Limb (tissue), 2 donors: Measurements from ENCODE around the gene IFT27.
A peak's percentile ranks its signal among the peaks of the same experiment; 100 is the strongest.
"Not testable (repeated sequence)": the region's sequence is repeated elsewhere in the genome, so short reads cannot be mapped to it uniquely, and the experiment has no call there.

Source experiments
- DNase-seq, 2 donors: peaks; one replicate each; pipeline ENCODE4 v3.0.0-alpha.2; 2016; ENCODE audit errors: extremely low spot score in 2 of 2

IFT27 gene

DNA sequence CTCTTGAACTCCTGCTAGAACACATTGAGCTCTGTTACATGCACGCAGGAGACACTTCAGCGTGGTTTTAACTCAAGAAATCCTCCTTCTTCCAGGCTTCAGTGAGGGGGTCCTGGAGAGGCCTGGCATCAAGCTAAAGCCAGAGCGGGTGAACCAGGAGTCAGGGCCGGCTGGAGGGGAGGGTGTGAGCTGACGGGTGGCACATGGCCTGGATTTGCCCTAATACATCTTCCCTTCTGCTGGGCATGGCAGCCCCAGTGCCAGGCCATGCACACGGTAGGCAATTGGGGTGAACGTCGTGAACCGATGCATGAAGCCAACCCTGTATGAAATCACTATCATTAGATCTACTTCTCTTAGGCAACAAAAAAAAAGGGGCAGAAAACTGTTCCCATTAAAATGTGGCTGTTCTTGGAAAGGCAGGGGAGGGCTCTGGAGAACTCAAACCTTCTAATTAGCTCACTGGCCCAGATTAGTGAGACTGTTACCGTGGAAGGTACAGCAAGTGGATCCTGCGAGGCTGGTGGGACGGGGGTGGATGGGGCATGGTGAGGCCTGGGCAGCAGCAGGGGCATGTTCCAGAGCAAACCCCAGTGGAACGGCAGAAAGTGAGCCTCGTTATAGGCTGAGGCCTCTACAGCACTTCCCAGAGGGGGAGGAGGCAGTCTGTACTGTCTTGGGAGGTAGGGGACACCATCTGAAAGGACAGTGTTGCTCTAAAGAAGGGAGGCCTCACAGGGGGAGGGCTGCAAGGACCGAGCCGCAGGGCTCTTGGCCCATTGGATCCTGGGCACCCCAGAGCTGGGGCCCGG lies 10.6 kb downstream of the IFT27 start:
- DNase-seq, result no peak

DNA sequence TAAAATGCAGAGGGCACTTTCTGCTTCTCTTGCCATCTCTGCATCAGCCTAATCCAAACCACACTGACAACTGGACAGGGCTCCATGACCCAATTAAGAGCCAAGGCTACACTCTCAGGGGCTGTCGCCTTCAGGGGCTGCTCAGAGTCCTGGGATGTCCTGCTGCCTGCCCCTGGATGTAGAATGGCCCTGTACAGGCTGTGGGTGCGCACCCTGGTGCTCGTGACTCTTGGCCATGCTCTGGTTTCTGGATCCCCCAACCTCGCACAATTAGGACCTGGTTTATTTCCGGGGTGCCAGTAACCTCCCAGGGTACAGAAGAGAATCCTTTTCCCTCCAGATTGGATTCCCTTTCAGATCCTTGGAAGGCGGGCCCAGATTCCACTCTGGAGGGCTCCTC lies 11.3 kb downstream of the IFT27 start:
- DNase-seq, result no peak

DNA sequence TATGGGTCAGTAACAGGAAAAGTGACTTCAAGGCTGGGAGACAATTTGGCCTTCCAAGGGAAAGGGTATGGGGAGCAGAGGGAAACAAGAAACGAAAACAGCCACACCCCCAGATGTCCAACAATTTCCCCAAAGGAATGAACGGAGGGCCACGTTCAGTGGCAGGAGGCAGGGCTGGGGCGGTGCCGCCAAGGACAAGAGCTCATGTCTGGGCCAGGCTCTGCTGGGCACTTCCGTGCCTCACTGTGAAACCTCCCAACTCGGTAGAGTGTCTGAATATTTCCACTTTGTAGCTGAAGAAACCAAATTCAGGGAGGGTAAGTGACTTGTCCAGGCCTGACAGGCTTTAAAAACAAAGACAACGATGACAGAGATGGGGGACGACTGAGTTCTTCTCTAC lies 11.9 kb downstream of the IFT27 start:
- no peak for DNase-seq

DNA sequence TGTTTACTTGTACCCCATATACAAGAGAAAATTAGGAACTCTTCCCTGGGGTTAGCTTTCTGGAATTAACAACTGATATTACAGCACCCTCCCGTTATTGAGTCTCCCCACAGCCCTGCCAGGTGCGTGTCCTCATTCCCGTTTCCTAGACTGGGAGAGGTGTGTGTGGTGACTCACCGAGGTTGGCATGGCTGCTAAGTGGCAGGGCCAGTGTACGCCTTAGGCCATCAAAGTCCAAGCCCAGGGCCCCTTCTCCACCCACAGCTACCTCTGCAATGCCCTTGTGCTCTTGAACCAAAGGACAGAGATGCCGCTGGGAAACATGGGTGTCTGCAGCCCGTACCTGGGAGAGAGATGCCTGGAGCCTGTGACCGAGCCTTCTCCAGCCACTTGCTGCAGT lies 12.3 kb downstream of the IFT27 start:
- no peak for DNase-seq

DNA sequence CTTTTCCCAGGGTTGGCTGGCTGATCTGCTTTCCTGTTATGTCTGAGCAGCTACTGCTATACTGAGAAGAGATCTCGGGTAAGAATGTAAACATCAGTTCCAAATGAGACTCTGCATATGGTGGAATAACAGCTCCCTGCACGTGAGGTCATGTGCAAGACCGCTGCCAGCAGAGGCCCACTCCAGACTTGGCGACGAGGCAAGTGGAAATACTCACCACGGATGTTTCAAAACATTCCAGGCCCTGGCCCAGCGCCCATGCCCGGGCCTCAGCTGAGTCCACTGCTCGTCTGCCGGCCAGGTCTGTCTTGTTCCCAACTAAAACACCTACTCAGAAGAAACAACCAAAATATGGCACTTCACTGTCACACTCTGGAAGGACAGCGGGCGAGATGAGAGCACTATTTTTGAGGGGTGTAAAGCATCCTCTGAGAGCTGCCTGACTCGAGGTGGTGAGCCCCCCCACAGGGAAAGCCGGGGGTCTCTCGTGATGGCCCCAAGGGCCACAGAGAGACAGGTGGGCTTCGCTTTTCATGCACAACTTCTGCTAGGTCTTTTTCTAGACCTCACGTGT lies 13.1 kb downstream of the IFT27 start:
- DNase-seq, result peak in 1 of 2 donors; percentile 50

DNA sequence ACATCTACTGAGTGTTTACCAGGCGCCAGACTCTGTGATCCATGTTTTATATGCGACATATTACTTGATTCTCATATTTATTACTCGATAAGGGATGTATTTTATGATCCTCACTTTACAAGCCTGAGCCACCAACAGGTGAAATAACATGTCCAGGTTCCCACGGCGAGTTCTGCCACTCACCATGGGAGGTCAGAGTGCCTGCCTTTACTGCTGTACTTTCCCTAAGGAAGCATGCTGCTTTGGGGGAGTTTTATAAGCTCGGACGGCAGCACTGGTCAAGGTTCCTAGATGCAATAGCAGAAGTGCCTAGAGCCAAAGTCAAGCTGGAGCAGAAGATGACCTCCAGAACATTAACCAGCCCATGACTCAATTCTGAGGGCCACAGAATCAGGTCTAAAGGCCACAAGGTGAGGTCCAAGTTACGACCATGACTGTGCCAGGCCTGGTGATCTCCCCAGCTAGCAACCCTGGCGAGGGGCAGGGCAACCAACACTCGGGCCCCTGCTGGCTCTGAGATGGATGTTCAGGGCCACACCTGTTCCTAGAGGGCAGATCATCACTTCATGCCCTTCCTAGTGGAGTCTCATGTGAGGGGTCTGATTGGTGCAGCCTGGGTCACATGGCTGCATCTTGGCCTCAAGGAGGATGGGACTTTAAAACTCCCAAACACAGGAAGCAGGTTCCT lies 14.2 kb downstream of the IFT27 start:
- DNase-seq, result no peak

DNA sequence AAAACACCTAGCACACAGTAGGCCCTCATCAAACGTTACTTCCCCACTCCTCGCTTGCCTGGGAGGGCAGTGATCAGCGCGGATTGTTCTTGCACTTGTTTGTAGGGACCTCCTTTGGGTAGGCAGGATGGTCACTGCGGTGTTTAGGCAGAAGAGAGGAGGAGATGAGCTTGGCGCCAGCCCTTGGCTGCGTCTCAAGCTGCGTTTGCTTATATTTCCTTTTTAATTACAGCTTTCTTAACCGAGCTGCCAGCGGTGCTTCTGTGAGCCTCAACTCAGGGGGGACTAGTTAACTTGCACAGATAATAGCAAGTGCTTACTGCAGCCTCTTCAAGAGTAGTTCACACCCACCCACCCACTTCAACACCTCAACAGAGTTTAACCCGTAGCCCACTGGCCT lies 15.1 kb downstream of the IFT27 start:
- DNase-seq, result no peak

DNA sequence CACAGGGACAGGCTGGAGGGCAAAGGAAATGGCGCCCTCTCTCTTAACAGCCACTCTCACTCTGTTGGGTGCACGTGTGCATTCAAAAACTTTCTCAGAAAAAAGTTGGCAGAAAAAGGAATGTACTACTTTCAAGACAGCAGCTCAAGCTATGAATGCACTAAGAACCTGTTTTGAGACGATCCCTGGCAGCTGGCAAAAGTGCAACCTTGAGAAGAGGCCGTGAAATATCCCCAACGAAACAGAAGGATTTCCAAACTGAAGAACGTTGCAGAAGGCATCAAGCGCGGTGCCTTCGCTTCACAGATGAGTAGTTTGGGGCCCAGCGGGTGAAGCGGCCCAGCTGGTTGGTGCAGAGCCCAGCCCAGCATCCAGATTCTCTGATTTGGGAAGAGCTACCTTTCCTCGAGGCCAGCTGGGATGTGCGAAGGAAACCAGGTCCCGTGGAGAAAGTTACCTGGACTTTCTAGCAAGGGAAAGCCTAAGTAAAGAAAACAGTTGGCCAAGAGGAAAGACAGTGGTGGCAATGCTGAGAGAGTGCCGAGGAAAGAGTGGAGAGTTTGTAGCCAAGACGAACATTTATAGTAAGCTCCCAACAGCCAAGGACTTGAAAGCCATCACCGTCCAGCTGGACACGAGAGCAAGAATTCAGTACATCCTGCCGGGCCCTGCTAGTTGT lies 16.3 kb downstream of the IFT27 start:
- DNase-seq, result no peak

DNA sequence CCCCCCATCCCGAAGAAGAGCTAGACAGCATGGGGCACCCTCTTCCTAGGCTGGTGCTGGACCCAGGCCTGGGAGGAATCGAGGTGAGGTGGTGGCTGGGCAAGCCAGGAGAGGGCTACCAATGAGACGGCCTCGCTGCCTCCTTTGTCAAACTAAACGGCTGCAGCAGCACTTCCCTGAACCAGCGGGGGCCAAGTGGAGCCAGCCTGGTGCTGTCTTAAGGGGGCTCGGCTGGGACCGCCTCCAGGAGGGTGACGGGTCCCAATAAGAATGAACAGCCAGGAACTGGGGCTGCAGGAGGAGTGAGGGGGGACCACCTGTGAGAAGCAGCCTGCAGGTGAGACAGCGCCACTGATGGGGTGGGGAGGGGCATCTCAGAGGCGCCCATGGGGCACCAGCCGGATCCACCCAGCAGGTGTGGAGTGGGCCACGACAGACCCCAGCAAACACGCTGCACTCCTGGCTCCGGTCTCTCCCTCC lies 17.1 kb downstream of the IFT27 start:
- DNase-seq, result no peak

DNA sequence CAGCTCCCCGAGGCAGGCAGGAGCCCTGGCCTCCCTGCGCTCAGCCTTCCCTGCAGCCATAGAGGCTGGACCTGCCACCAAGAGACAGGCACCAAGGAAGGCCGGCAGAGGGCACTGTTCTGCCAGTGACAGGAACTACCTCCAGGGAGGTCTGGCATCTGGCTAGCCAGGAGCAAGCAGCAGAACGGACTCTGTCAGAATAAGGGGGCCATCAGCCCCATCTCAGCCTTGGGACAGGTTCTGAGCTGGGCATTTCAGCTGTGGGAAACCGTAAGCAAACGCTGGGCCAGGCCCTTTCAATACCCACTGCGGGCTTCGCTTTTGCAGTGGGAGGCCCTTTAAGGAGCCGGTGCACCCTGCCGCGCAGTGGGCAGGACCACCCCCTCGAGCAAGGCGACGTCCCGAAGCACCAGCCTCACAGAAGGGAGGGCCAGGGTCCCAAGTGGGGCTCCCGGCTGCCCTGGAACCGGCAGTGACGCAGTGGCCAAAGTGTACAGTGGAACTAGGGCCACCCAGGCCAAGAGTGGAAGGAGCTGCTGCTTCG lies 18.2 kb downstream of the IFT27 start:
- DNase-seq, result peak in 1 of 2 donors; percentile 76

DNA sequence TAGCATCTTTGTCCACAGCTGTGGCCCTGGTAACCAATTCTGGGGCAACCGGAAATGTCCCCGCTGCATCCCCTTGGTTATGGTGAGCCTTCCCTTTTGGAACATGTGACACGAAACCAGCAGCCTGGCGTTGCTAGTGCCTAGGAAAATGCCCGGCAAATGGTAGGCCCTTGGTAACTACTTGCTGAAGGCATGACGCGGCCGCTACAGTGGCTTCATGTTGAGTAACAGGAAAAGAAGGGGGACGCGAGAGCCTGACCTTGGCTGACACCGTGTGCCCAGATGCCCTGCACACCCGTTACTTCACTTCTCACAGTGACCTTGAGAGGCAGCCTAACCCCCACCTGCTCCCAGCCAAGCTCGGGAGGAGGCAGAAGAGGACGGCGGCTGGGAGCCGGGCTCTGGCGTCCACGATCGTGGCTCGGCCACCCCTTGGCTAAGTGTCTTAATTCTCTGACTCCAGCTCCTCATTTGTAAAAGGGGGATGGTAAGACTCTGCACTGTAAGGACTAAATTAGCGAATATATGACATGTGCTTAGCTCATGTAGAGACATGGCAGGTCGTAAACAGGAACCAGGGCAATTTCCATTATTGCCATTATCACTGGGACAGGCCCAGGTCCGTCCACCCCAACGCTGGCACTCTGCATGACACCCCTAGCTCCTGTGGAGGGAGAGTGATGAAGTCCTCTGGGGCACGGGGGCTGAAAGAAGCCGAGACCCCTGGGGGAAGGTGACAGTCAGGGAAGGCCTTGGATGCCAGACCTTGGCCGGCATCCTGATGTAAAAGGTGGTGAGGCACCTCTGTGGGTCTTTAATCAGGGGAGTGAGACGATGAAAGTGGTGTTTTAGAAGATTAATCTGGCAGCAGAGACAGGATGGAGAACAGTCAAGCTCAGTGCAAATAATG lies 18.9 kb downstream of the IFT27 start:
- DNase-seq, result no peak

DNA sequence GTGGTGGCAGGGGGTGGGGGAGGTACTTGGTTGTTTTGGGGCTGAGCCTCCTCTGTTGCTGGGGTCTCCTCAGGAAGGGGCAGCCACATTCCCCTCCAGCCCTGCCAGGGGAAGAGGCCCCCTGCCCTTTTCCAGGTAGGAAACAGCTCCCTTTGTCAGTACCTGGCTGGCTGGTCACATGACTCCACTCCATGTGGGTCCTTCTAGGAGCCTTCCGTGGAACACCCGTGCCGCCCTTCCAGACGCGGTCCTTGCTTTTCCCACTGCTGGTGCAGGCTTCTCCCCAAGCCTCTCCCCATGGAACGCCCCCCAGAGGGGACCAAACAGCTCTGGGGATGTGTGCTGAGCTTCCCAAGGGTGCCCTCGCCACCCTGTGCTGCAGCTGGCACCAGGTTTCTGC lies 19.9 kb downstream of the IFT27 start:
- DNase-seq, result no peak

DNA sequence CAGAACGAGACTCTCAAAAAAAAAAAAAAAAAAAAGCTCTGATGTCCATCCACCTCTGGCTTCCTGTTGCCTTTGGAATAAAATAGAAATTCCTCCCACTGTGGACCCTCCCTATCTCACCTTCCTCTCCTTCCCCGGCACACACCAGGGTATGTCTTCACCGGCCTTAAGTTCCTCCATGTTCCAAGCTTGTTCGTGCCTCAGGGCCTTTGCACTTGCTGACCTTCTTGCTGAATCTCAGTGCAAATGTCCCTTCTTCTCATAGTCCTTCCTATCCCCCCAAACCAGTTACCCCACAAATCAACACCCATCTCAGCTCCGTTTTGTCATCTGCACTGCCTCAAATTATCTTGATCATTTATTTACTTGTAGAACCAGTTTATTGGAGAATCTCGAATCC lies 20.6 kb downstream of the IFT27 start:
- no peak for DNase-seq

DNA sequence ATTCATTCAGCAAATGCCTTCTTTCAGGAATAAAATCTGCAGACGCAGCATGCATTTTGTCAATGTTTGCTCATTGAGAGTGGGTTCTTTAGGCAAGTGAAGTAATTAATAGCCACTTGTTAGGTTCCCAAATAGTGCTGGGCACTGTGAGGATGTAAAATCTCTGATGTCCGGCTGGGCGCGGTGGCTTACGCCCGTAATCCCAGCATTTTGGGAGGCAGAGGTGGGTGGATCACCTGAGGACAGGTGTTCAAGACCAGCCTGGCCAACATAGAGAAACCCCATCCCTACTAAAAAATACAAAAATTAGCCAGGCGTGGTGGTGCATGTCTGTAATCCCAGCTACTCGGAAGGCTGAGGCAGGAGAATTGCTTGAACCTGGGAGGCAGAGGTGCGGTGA lies 21.0 kb downstream of the IFT27 start:
- DNase-seq, result not testable (repeated sequence)

DNA sequence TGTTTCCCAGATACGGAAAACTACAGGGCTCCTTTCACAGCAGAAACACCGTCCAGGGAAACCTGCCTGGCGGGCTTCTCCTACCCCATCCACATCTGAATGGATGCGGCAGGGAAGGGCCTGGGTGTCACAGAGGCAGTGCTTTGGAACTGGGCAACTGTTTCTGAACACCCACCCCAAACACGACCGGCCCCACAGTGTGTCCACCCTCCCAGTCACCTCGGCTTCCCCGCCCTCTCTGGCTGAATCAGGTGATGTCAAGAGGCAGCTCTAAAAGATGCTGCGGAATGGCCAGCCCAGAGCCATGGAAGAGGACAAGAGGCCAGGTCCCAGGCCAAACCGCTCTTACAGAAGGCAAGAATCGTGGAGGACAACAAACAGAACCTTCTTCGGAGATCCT lies 22.0 kb downstream of the IFT27 start:
- no peak for DNase-seq

DNA sequence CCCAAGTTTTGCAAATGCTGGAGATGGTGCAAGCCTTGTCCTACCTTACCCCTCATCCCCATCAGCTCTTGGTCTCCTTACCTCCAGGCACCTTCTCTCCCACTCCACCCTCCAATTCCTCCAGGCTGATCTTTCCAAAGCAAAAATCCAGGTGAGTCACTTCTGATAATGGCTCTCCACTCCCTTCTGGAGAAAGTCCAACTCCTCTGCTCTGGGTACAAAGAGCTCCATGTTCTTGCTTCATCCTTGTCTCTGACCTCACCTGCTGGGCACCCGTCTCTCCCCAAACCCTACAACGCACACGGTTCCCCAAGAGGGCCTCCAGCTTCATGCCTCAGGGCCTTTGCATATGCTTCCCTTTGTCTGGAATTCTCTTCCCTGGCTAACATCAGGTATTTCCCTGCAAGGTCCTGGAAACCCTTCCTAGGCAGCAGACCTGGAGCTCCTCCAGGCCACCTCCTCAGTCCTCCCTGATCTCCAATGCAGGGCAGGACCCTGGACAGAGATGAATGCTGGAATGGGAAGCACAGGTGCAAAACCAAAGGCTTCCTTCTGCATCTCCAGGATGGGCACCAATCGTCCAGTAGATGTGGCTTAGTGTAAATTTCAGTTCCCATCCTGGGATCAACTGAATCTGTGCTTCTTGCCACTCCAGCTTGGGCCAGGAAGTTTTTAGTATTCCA lies 22.7 kb downstream of the IFT27 start:
- no peak for DNase-seq

DNA sequence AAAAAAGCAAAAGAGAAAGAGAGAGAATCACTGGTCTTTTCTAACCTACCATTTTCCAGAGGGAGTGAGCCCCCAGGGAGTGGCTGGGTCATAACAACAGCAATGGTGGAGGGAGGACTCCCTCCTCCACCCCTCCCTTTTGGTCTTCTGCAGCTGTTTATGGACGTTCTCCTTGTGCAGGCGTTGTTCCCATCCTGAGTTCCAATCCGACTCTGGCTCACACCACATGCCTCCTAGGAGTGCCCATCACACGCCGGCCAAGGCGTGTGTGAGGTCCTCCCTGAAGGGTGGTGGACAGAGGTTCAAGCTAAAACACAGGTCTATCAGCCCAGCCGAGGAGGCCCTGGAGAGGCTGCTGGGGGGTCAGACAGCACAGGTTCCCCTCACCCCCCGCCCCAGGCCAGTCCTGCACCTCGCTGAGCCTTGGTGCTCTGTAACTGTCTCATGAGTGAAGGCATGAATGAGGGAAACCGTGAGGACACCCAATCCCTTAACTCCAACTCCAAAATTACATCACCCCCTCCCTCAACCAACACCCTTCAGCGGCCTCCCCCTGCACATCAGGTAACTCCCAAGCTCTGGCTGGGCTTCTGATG lies 29.4 kb downstream of the IFT27 start:
- no peak for DNase-seq

DNA sequence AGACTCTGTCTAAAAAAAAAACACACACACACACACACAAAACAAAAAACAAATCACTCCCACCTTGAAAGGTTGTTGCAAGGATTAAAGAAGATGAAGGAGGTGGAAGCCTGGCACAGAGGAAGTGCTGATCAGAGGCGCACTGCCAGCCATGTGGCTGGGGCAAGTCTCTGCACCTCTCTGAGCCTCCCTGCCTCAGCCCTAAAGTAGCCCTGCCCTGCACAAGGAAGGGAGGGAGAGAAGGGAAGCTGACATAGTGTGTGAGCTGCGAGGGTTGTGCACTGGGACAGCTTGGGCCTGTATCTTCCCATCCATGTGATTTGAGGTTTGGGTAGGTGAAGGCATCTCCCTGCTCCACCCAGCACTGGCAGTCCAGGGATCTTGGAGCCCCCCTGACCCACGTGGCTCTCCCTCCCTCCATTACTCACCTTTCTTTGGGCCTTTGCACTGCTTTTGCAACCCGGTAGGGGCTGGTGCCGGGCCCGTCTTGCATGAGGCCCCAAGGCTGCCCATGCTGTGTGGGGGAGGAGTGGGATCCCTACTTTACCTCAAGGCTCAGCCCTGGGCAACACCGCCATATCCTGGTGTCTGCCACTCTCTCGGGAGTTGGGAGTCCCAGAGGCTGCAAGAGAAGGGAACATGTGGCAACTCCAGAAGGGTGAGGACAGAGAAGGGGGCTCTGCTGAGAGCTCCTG lies 30.5 kb downstream of the IFT27 start:
- no peak for DNase-seq

DNA sequence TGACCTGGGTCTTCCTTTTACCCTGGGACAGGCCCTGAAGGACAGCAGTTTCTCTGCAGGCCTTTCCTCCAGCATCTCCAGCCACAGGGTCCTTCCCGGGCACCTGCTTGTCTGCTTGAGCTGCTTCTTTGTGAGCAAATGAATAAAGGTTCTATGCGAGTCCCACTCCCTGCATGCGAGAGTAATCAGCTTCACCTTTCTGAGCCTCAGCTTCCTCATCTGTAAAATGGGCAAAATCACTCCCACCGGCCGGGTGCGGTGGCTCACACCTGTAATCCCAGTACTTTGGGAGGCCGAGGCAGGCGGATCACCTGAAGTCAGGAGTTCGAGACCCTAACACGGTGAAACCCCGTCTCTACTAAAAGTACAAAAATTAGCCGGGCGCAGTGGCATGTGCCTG lies 31.1 kb downstream of the IFT27 start:
- DNase-seq, result no peak
